NCI-H187 (cell line): ENCODE results near the gene DYNLT2.
"Not testable (repeated sequence)": the region's sequence is repeated elsewhere in the genome, so short reads cannot be mapped to it uniquely, and the experiment has no call there.

ENCODE experiments used
- DNase-seq, 2 experiments: peaks; one replicate each; lab custom pipeline; 2025; lab: John Stamatoyannopoulos, UW

Gene DYNLT2

DNA sequence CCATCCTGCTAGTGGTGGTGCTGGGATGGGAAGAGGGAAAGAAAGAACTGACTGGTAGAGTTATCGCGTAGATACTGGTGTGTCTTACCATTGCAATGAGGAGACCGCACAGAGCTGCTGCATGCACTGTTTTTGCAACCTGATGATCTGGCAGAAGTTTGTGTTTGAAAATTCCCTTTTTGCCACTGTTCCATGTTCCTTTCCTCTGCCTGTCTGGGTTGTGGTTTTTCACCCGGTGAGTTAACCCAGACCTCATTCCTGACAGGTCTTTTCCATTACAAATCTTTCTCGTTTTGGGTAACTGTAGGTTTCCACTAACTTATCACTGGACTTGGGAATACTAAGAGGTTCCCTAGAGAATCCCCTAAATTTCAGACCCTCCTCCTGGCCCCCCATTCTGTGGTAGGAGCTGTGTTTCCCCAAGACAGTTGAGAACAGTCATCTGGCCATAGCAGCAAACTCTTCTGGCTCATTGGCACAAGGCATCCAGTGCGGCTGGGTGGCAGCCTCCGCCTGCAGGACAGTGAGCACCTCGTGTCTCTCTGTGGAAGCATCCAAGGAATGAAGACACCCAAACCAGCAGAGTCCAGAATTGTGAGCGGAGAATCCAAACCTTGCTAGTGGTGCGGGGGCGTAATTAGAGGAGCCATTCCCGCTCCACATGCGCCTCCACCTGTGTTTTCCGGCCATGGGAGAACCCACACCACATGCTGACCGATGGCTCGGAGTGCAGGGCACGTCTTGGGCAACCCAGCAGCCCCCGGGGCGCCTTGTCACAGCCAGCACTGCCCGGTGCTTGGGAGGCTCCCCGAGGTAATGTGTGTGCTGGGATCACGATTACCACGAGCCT lies 32.8 kb upstream of the DYNLT2 start:
- DNase-seq = no peak

- DNase-seq = no peak
Observed at GRCh38 chr6:169783401-169783800, 32.0 kb upstream of the DYNLT2 start.

DNA sequence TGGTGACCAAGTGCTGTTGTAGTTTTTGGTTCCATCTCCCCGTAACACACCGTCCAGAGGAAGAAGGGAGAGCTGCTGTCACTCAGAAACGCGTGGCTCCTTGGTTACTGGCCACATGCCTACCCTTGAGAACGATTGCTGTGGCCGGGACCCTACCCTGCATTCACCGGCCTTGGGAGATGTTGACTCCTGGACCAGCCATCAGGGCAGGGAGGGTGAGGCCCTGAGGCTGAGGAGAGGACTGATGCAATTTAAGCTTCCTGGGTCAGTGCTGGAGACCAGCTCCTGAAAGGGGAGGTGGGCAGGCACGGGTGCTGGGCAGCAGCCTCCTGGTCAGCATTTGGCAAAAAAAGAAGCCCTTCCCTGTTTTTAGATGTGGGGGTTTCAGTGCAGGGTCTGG lies 31.6 kb upstream of the DYNLT2 start:
- no peak for DNase-seq

- DNase-seq = no peak
Observed at GRCh38 chr6:169780571-169781091, 29.3 kb upstream of the DYNLT2 start.

- DNase-seq = no peak
Observed at GRCh38 chr6:169779896-169780295, 28.5 kb upstream of the DYNLT2 start.

- no peak for DNase-seq
Observed at GRCh38 chr6:169779092-169779815, 27.9 kb upstream of the DYNLT2 start.

GRCh38 chr6:169778646-169779045 lies 27.3 kb upstream of the DYNLT2 start:
- DNase-seq = no peak

GRCh38 chr6:169777896-169778295 lies 26.5 kb upstream of the DYNLT2 start:
- DNase-seq = no peak

DNA sequence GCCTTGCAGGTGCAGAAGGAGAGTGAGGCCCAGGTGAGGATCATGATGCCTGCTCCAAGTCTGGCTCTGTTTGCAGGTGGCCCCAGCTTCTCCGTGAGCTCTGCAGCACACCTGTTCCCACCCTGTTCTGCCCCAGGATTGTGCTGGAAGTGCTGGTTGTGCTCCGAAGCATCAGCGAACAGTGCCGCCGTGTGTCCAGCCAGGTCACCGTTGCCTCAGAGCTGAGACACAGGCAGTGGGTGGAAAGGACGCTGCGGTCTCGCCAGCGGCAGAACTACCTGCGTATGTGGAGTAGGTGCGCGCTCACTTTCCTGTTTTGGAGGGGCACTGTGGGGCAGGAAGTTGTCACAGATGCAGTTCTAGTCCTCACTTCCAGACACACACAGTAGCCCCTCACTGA lies 25.0 kb upstream of the DYNLT2 start:
- DNase-seq = no peak

- DNase-seq = no peak
Observed at GRCh38 chr6:169775321-169775720, 23.9 kb upstream of the DYNLT2 start.

DNA sequence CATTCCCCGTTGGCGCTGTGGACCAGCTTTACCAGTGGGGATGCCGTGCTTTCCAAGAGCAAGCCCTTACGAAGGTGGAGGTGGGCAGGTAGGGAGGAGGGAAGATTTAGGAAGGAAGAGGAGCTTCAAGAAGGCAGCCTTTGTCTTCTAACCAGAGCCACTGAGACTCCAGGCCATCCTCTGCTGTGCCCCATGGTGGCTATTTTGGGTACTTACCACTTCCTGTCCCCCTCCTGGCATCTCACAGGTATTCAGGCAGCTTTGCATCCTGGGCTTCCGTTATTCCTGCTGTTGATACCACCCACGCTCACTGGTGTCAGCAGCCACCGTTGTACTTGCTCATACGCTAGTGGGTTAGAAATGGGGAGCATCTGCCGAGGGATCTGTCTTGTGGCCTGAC lies 23.0 kb upstream of the DYNLT2 start:
- no peak for DNase-seq

DNA sequence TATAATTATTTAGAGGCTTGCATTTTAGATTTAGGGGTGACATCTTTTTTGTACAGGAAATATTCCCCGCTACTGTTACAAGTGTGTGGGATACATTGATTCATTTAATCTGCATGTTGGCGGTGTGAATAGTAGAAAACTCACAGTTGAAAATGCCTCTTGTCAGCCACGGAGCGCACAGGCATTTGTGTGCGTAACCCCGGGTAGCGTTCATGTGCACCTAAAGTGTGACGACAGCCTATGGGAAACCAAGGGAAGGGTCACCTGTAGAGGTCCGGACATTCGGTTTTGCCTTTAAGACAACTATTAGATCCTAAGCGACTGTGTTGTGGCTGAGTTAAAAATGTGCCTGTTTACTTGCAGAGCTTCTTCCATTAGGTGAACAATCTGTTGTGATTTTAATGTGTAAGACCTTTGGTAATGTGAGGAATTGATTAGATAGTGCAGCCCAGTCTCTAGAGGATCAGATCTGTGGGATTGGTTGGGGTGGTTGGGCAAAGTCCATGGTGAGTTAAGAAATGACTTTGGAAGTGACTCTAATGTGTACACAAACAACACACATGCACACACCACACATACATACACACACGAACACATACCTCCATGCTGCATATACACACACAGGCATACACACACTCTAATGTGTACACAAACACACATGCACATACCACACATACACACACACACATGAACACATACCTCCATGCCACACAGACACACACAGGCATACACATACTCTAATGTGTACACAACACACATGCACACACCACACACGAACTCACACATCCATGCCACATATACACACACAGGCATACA lies 15.8 kb upstream of the DYNLT2 start:
- no peak for DNase-seq

DNA sequence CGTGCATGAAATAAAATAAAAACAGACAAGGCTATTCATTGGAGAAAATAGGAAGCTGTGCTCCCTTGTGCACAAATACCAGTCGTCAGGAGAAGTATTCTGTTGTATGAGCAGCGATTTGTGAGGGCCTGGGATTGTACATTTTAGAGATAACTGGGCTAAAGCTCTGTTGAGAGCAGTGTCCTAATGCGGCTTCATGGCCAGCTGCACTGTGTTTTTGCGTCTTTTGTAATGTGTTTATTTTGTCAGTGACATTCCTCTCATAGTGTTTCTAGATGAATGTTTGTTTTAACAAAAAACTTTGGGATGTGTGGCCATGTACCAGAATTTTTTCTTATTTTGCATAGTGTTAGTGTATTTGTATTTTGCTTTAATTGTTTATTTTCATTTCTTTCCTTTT lies 14.9 kb upstream of the DYNLT2 start:
- DNase-seq = no peak

- DNase-seq = not testable (repeated sequence)
Observed at GRCh38 chr6:169765789-169766188, 14.4 kb upstream of the DYNLT2 start.

GRCh38 chr6:169763881-169764280 lies 12.5 kb upstream of the DYNLT2 start:
- no peak for DNase-seq

DNA sequence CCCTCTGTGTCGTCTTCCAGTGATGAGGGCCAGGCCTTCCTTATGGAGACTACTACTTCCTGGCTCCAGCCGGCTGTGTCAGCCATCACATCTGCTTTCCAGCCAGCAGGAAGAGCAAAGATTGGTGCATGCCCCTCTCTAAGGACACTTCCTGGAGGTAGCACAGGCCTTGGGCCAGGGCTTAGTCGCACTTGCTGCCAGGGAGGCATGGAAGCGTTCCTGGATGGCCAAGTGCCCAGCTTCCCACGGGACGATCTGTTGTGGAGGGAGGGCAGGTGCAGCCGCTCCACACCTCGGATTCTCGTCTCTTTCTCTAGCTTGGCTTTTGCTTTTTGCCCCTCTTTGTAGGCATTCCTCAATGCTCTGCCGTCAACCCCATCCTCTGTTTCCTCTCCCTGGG lies 11.9 kb upstream of the DYNLT2 start:
- no peak for DNase-seq

DNA sequence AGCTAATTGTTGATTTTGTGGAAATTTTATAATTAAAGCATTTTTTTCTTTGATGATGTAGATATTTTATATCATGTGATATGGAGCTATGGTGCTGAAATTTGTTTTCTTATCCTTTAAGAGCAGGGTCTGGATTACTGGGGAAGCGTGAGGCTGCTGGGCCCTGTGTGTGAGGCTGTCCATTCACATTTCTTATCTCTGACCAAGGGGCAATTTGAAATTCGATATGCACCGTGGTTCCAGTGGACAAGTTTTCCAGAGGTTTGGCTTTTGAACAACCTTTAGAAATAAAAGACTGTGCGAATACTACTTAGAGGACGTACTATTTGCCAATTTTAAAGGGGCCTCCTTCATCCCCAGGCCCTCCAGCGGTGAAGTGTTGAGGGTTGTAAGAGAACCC lies 3.8 kb upstream of the DYNLT2 start:
- no peak for DNase-seq

DNA sequence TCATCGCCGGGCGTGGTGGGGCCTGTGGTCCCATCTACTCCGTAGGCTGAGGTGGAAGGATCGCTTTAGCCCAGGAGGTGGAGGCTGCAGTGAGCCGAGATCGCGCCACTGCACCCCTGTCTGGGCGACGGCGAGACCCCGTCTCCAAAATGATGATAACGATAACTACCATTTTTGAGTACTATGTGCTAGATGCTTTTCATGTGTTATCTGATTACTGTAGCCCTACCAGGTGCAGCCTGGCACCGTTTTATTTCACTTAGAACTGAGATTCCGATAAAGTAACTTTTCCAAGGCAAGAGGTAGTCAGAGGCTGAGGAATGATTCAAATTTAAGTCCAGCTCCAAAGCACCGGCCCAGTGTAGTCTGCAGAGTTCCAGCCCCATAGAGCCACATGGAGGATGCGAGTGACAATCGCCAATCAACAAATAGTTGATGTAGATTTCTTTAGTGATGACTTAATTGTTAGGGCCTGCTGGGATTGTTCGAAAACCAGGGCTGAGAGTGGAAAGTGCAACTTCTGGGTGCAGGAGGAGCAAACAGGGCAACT lies 777 bp upstream of the DYNLT2 start:
- no peak for DNase-seq

- DNase-seq = no peak
Observed at GRCh38 chr6:169746556-169746955, 4.8 kb downstream of the DYNLT2 start.

GRCh38 chr6:169745405-169745804 lies 6.0 kb downstream of the DYNLT2 start:
- no peak for DNase-seq

- no peak for DNase-seq
Observed at GRCh38 chr6:169741344-169741743, 10.0 kb downstream of the DYNLT2 start.

GRCh38 chr6:169738976-169739529 lies 12.3 kb downstream of the DYNLT2 start:
- DNase-seq = no peak
